Prostate gland (tissue), 2 donors: Measurements from ENCODE around the gene CTR9.

Experiments
- POLR2A ChIP-seq: fragments of 450-650 bp; IDR thresholded peaks from one replicate; pipeline ENCODE4 v1.6.1; 2016; ENCODE audit warnings: antibody characterized with exemption, mild to moderate bottlenecking
- POLR2AphosphoS5 ChIP-seq: sonication (generic); formaldehyde crosslinking; IDR thresholded peaks from one replicate; pipeline ENCODE4 v1.6.1; 2017; ENCODE audit warnings: antibody characterized with exemption
- TF ChIP-seq, protein P1 (sequence below), 4 experiments: fragments of 200-600 bp in 2 of 4; fragments of 450-650 bp in 2 of 4; sonication (generic) in 2 of 4; IDR thresholded peaks; 1 replicate in 3 of 4; 2 replicates in 1 of 4; pipeline ENCODE4 v1.5.1; 2016 to 2019; ENCODE audit warnings: antibody characterized with exemption in 4 of 4, mild to moderate bottlenecking in 2 of 4, moderate library complexity in 2 of 4

DNA sequence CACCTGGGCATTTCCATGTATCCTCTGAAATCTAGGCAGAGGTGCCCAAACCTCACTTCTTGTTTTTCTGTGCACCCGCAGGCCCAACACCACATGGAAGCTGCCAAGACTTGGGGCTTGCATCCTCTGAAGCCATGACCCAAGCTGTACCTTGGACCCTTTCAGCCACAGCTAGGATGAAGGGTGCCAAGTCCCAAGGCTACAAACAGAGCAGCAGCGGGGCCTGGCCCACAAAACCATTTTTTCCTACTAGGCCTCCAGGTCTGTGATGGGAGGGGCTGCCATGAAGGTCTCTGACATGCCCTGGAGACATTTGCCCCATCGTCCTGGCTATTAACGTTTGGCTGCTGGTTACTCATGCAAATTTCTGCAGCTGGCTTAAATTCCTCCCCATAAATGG, 78.1 kb downstream of the CTR9 start:
- TF ChIP-seq POLR2AphosphoS5: no peak
- TF ChIP-seq, protein P1, sequence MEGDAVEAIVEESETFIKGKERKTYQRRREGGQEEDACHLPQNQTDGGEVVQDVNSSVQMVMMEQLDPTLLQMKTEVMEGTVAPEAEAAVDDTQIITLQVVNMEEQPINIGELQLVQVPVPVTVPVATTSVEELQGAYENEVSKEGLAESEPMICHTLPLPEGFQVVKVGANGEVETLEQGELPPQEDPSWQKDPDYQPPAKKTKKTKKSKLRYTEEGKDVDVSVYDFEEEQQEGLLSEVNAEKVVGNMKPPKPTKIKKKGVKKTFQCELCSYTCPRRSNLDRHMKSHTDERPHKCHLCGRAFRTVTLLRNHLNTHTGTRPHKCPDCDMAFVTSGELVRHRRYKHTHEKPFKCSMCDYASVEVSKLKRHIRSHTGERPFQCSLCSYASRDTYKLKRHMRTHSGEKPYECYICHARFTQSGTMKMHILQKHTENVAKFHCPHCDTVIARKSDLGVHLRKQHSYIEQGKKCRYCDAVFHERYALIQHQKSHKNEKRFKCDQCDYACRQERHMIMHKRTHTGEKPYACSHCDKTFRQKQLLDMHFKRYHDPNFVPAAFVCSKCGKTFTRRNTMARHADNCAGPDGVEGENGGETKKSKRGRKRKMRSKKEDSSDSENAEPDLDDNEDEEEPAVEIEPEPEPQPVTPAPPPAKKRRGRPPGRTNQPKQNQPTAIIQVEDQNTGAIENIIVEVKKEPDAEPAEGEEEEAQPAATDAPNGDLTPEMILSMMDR (IDR thresholded peaks at IDR 0.05): no peak
- TF ChIP-seq POLR2A: no peak
